ENCODE results near the gene NT5C1B. TPM values are rescaled to one million over a fixed set of nuclear protein-coding genes. Genes with fewer than 3 reads are reported as not detected.

NT5C1B gene
- polyA plus RNA-seq, 1 donor from 2014 or later, result not detected

DNA sequence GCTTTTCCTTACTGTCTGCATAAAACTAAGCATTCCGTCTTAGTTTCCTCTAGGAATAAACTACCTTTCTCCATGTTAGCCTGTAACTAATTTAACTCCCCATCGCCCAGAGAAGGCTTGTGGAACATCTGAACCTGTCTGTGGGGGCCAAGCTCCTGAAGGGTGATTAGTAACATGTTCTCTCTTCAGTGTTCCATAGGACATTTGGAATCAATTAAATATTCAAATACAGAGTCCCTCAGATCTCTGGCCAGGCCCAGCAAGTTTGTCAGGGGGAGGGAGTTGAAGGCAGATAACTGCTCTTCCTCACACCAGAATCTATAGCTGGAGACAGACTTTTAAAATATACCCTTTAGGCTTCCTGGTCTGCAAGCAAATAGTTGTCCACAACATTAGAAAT lies 37.7 kb downstream of the NT5C1B start:
- no peaks in the 10 kb centered on the region for H3F3A ChIP-seq (ENCODE audit: insufficient read depth, low read length, poor library complexity, severe bottlenecking)
- no peaks in the 10 kb centered on the region for H4K20me1 ChIP-seq (ENCODE audit: insufficient read depth)
- H3K27ac ChIP-seq (ENCODE audit: low read length), result no peak overlapping the region
- TF ChIP-seq, protein P1, sequence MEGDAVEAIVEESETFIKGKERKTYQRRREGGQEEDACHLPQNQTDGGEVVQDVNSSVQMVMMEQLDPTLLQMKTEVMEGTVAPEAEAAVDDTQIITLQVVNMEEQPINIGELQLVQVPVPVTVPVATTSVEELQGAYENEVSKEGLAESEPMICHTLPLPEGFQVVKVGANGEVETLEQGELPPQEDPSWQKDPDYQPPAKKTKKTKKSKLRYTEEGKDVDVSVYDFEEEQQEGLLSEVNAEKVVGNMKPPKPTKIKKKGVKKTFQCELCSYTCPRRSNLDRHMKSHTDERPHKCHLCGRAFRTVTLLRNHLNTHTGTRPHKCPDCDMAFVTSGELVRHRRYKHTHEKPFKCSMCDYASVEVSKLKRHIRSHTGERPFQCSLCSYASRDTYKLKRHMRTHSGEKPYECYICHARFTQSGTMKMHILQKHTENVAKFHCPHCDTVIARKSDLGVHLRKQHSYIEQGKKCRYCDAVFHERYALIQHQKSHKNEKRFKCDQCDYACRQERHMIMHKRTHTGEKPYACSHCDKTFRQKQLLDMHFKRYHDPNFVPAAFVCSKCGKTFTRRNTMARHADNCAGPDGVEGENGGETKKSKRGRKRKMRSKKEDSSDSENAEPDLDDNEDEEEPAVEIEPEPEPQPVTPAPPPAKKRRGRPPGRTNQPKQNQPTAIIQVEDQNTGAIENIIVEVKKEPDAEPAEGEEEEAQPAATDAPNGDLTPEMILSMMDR (IDR thresholded peaks at IDR 0.05; ENCODE audit: poor library complexity, severe bottlenecking), result no peak
- TF ChIP-seq, protein P2, sequence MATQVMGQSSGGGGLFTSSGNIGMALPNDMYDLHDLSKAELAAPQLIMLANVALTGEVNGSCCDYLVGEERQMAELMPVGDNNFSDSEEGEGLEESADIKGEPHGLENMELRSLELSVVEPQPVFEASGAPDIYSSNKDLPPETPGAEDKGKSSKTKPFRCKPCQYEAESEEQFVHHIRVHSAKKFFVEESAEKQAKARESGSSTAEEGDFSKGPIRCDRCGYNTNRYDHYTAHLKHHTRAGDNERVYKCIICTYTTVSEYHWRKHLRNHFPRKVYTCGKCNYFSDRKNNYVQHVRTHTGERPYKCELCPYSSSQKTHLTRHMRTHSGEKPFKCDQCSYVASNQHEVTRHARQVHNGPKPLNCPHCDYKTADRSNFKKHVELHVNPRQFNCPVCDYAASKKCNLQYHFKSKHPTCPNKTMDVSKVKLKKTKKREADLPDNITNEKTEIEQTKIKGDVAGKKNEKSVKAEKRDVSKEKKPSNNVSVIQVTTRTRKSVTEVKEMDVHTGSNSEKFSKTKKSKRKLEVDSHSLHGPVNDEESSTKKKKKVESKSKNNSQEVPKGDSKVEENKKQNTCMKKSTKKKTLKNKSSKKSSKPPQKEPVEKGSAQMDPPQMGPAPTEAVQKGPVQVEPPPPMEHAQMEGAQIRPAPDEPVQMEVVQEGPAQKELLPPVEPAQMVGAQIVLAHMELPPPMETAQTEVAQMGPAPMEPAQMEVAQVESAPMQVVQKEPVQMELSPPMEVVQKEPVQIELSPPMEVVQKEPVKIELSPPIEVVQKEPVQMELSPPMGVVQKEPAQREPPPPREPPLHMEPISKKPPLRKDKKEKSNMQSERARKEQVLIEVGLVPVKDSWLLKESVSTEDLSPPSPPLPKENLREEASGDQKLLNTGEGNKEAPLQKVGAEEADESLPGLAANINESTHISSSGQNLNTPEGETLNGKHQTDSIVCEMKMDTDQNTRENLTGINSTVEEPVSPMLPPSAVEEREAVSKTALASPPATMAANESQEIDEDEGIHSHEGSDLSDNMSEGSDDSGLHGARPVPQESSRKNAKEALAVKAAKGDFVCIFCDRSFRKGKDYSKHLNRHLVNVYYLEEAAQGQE (IDR thresholded peaks at IDR 0.05; ENCODE audit: borderline replicate concordance), result no peak
- TF ChIP-seq SMC3 (conservative IDR thresholded peaks at IDR 0.05; ENCODE audit: poor library complexity) (no peak), EP300 (conservative IDR thresholded peaks at IDR 0.05; ENCODE audit: poor library complexity, severe bottlenecking) (no peak), EZH2 (IDR thresholded peaks at IDR 0.05; ENCODE audit: borderline replicate concordance, insufficient read depth, low read length, poor library complexity, severe bottlenecking) (no peak), RAD21 (conservative IDR thresholded peaks at IDR 0.05) (no peak), POLR2AphosphoS5 (IDR thresholded peaks at IDR 0.05) (no peak), TAF1 (IDR thresholded peaks at IDR 0.05; ENCODE audit: low read depth) (no peak), MXI1 (conservative IDR thresholded peaks at IDR 0.05; ENCODE audit: poor library complexity, severe bottlenecking) (no peak)
- no peak overlapping the region for H3K9ac ChIP-seq (ENCODE audit: low read length)
- no peak overlapping the region for H3K4me2 ChIP-seq (ENCODE audit: low read length)
- no peaks in the 10 kb centered on the region for H3K27me3 ChIP-seq (ENCODE audit: insufficient read depth, low read depth, low read length)
- no peak overlapping the region for H2AFZ ChIP-seq (ENCODE audit: low read depth, low read length)
- H3K36me3 ChIP-seq (ENCODE audit: insufficient read depth, low read length), result no peaks in the 10 kb centered on the region
- H3K4me3 ChIP-seq (ENCODE audit: low read length), result no peak overlapping the region
- no peaks in the 10 kb centered on the region for H3K9me2 ChIP-seq (ENCODE audit: insufficient read depth, low read length)
- no peaks in the 10 kb centered on the region for H3K79me2 ChIP-seq (replicated peaks; ENCODE audit: insufficient read depth, low read length)
- H3K9me3 ChIP-seq (ENCODE audit: low read length), result no peaks in the 10 kb centered on the region

DNA sequence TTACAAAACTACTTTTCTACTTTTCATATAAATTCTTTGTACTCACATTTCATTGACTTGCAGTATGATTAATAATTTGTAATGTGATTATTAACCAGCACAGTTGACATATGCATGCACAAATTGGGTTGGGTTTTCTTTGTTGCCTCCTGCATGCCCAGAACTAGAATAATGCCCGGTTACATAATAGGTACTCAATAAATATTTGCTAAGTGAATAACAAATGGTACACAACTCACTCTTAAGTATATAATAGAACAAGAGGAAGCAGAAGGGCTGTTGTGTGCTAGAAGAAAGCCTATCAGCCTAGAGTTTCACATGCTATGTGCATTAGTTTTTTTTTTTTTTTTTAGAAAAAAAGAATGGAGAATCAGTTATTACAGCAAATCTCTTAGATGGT lies 38.2 kb downstream of the NT5C1B start:
- Histone ChIP-seq H4K20me1 (ENCODE audit: insufficient read depth) (no peaks in the 10 kb centered on the region), H3K9me2 (ENCODE audit: insufficient read depth, low read length) (no peaks in the 10 kb centered on the region), H3K36me3 (ENCODE audit: insufficient read depth, low read length) (no peaks in the 10 kb centered on the region), H3K27me3 (ENCODE audit: insufficient read depth, low read depth, low read length) (no peaks in the 10 kb centered on the region), H3K79me2 (replicated peaks; ENCODE audit: insufficient read depth, low read length) (no peaks in the 10 kb centered on the region), H3F3A (ENCODE audit: insufficient read depth, low read length, poor library complexity, severe bottlenecking) (no peaks in the 10 kb centered on the region), H2AFZ (ENCODE audit: low read depth, low read length) (no peak overlapping the region), H3K4me3 (ENCODE audit: low read length) (no peak overlapping the region), H3K9ac (ENCODE audit: low read length) (no peak overlapping the region), H3K4me2 (ENCODE audit: low read length) (no peak overlapping the region), H3K9me3 (ENCODE audit: low read length) (no peaks in the 10 kb centered on the region), H3K27ac (ENCODE audit: low read length) (no peak overlapping the region)
- no peak for TF ChIP-seq POLR2AphosphoS5 (IDR thresholded peaks at IDR 0.05)
- TF ChIP-seq RAD21 (conservative IDR thresholded peaks at IDR 0.05), result no peak
- TF ChIP-seq SMC3 (conservative IDR thresholded peaks at IDR 0.05; ENCODE audit: poor library complexity), result no peak
- TF ChIP-seq EP300 (conservative IDR thresholded peaks at IDR 0.05; ENCODE audit: poor library complexity, severe bottlenecking), result no peak
- no peak for TF ChIP-seq TAF1 (IDR thresholded peaks at IDR 0.05; ENCODE audit: low read depth)
- no peak for TF ChIP-seq EZH2 (IDR thresholded peaks at IDR 0.05; ENCODE audit: borderline replicate concordance, insufficient read depth, low read length, poor library complexity, severe bottlenecking)
- TF ChIP-seq, protein P2 (IDR thresholded peaks at IDR 0.05; ENCODE audit: borderline replicate concordance), result no peak
- TF ChIP-seq, protein P1 (IDR thresholded peaks at IDR 0.05; ENCODE audit: poor library complexity, severe bottlenecking), result no peak
- TF ChIP-seq MXI1 (conservative IDR thresholded peaks at IDR 0.05; ENCODE audit: poor library complexity, severe bottlenecking), result no peak

All from neural cell (in vitro differentiated cells).